GM12878 (cell line): ENCODE measurements around the gene MTF1. TPM values are rescaled to one million over a fixed set of nuclear protein-coding genes. Genes with fewer than 3 reads are reported as not detected.

ENCODE experiments used
- ATAC-seq: fragments of 200-7000 bp; cut with Tn5 transposase; 3 replicates; pipeline ENCODE4 v1.9.1; 2020; ENCODE audit warnings: mild to moderate bottlenecking, moderate library complexity
- BruUV-seq: library from RNA; stranded (reverse); fragments of 400-500 nt; replicated peaks from 2 replicates; lab custom pipeline; 2021; lab: Mats Ljungman, UMichigan
- CTCF ChIA-PET: fragments of 300-600 bp; sonication (Branson Sonifier 250); formaldehyde crosslinking; extraction: SDS; loops from one replicate; lab custom pipeline; 2021; ENCODE audit warnings: inconsistent platforms; lab: Yijun Ruan, JAX
- POLR2A ChIA-PET: fragments of 350-600 bp; formaldehyde crosslinking; extraction: SDS; loops from one replicate; lab custom pipeline; 2021; ENCODE audit warnings: inconsistent platforms; lab: Charles Lee
- RAD21 ChIA-PET: fragments of 300-600 bp; sonication (Branson Sonifier 250); formaldehyde crosslinking; loops from one replicate; lab custom pipeline; 2023; ENCODE audit warnings: antibody characterized with exemption; ENCODE audit not compliant: unreplicated experiment; lab: Charles Lee
- SMC1A ChIA-PET: fragments of 300-600 bp; sonication (Branson Sonifier 250); formaldehyde crosslinking; loops from one replicate; lab custom pipeline; 2023; ENCODE audit not compliant: unreplicated experiment, uncharacterized antibody; lab: Charles Lee
- DNase-seq: peaks from one replicate; pipeline ENCODE4 v3.0.0-alpha.2; 2011; ENCODE audit warnings: low read depth, low spot score
- FAIRE-seq: peaks from 3 replicates; lab custom pipeline; 2011; peaks lifted over from hg19 to GRCh38; lab: Jason Lieb, UNC
- H2AFZ ChIP-seq: 2 replicates; pipeline ENCODE4 v1.6.0; 2011; ENCODE audit warnings: low read depth, low read length, control low read depth; ENCODE audit not compliant: control insufficient read depth
- H3K27ac ChIP-seq: 2 replicates; pipeline ENCODE4 v1.5.1; 2011; ENCODE audit warnings: control low read depth; ENCODE audit not compliant: control insufficient read depth, insufficient read depth
- H3K27me3 ChIP-seq, 2 experiments: replicated peaks in 1 of 2; 2 replicates each; pipeline versions ENCODE4 v1.6.0 to v1.6.1; 2011; ENCODE audit warnings: low read length in 1 of 2; ENCODE audit not compliant: control insufficient read depth in 2 of 2, insufficient read depth in 2 of 2
- H3K36me3 ChIP-seq, 2 experiments: 2 replicates each; pipeline ENCODE4 v1.5.1; 2011; ENCODE audit warnings: low read length in 1 of 2; ENCODE audit not compliant: control insufficient read depth in 2 of 2, insufficient read depth in 2 of 2
- H3K4me1 ChIP-seq: 2 replicates; pipeline ENCODE4 v1.6.1; 2011; ENCODE audit warnings: mild to moderate bottlenecking, low read length, moderate library complexity, mixed read lengths; ENCODE audit not compliant: control insufficient read depth, insufficient read depth
- H3K4me2 ChIP-seq: 2 replicates; pipeline ENCODE4 v1.6.0; 2011; ENCODE audit warnings: control low read depth; ENCODE audit not compliant: control insufficient read depth, insufficient read depth
- H3K4me3 ChIP-seq: fragments of 200-600 bp; sonication (generic); 2 replicates; pipeline ENCODE4 v1.5.1; 2016
- H3K79me2 ChIP-seq: 2 replicates; pipeline ENCODE4 v1.6.0; 2011; ENCODE audit warnings: low read length; ENCODE audit not compliant: control insufficient read depth, insufficient read depth
- H3K9ac ChIP-seq: 2 replicates; pipeline ENCODE4 v1.8.0; 2011; ENCODE audit warnings: low read length, control low read depth, mixed read lengths; ENCODE audit not compliant: control insufficient read depth, insufficient read depth
- H3K9me3 ChIP-seq: replicated peaks from 3 replicates; pipeline ENCODE4 v1.5.1; 2011; ENCODE audit warnings: mild to moderate bottlenecking, low read length; ENCODE audit not compliant: control insufficient read depth, insufficient read depth
- H4K20me1 ChIP-seq: 2 replicates; pipeline ENCODE4 v1.6.0; 2011; ENCODE audit not compliant: control insufficient read depth, insufficient read depth
- ATF7 ChIP-seq: fragments of 450-650 bp; IDR thresholded peaks from 2 replicates; pipeline ENCODE4 v1.6.1; 2016; ENCODE audit warnings: low read depth, mild to moderate bottlenecking
- CREB1 ChIP-seq: IDR thresholded peaks from 2 replicates; pipeline ENCODE4 v1.6.1; 2012; ENCODE audit warnings: low read depth, mild to moderate bottlenecking, inconsistent platforms
- CTCF ChIP-seq, 3 experiments: IDR thresholded peaks in 2 of 3; conservative IDR thresholded peaks in 1 of 3; 2 replicates each; pipeline ENCODE4 v1.5.1; 2011; ENCODE audit warnings: low read depth in 3 of 3, low read length in 3 of 3, mild to moderate bottlenecking in 3 of 3, control low read depth in 2 of 3, moderate library complexity in 2 of 3, inconsistent platforms in 1 of 3, mixed read lengths in 1 of 3; ENCODE audit not compliant: control insufficient read depth in 2 of 3, insufficient read depth in 1 of 3; ENCODE audit errors: extremely low read depth in 1 of 3
- EZH2 ChIP-seq: IDR thresholded peaks from 2 replicates; pipeline ENCODE4 v1.6.1; 2012; ENCODE audit warnings: low read depth, mild to moderate bottlenecking, control low read depth, inconsistent platforms, low read length, borderline replicate concordance; ENCODE audit not compliant: control insufficient read depth
- POU2F2 ChIP-seq: IDR thresholded peaks from 3 replicates; pipeline ENCODE4 v1.6.1; 2011; ENCODE audit warnings: low read depth, mild to moderate bottlenecking, low read length, borderline replicate concordance
- RAD21 ChIP-seq: IDR thresholded peaks from 2 replicates; pipeline ENCODE4 v1.6.1; 2011; ENCODE audit warnings: mild to moderate bottlenecking, low read depth, low read length, moderate library complexity; ENCODE audit not compliant: insufficient read depth
- RUNX3 ChIP-seq: IDR thresholded peaks from 2 replicates; pipeline ENCODE4 v1.6.1; 2012; ENCODE audit warnings: low read length, inconsistent platforms
- SMC3 ChIP-seq: IDR thresholded peaks from 2 replicates; pipeline ENCODE4 v1.6.1; 2011; ENCODE audit warnings: low read length, improper control_type of control experiment, borderline replicate concordance
- TCF3 ChIP-seq: IDR thresholded peaks from 2 replicates; pipeline ENCODE4 v1.6.1; 2012; ENCODE audit warnings: low read depth, mild to moderate bottlenecking, low read length, borderline replicate concordance; ENCODE audit not compliant: insufficient read depth
- YY1 ChIP-seq: IDR thresholded peaks from 2 replicates; pipeline ENCODE4 v1.6.1; 2011; ENCODE audit warnings: low read depth, mild to moderate bottlenecking, low read length
- ZBTB33 ChIP-seq: fragments of 450-650 bp; IDR thresholded peaks from 2 replicates; pipeline ENCODE4 v1.6.1; 2017; ENCODE audit warnings: mild to moderate bottlenecking
- WGBS: methylation state at CpG from one replicate; pipeline ENCODE4 v1.1.6; 2016; ENCODE audit warnings: low lambda C conversion rate; ENCODE audit not compliant: insufficient replicate concordance, insufficient coverage; ENCODE audit errors: missing lambda C conversion rate; 5-methylcytosine and 5-hydroxymethylcytosine counted together
- in situ Hi-C: fragments of 300-500 bp; cut with MboI; formaldehyde crosslinking; loops from 9 replicates; pipeline ENCODE4 v1.14.3; 2018; ENCODE audit warnings: mixed read lengths
- intact Hi-C: fragments of 100-400 bp; cut with micrococcal nuclease; formaldehyde crosslinking; loops from one replicate; pipeline ENCODE4 v1.14.2; 2022; ENCODE audit not compliant: unreplicated experiment
- polyA plus RNA-seq, 11 experiments: library from polyadenylated mRNA; depleted of rRNA in 4 of 11; unstranded in 6 of 11; stranded (reverse) in 5 of 11; fragments of >200 nt; fragmentation: Nextera tagmentation in 4 of 11; fragmentation: Illumina TruSeq in 1 of 11; extraction: Ambion mirVana in 4 of 11; extraction: Trizol in 1 of 11; gene quantifications; 1 replicate in 1 of 11; 2 replicates in 10 of 11; pipeline versions ENCODE4 v1.2.1 to v1.2.3, GENCODE V29; 2011 to 2016; ENCODE audit warnings: inconsistent platforms in 2 of 11, missing spikeins in 2 of 11, low read depth in 1 of 11
- total RNA-seq, 4 experiments: library from RNA; depleted of rRNA in 3 of 4; stranded (reverse); fragments of >200 nt in 3 of 4; fragmentation: Illumina TruSeq in 1 of 4; extraction: Trizol in 1 of 4; gene quantifications; 2 replicates each; pipeline versions ENCODE4 v1.2.1 to v1.2.3, GENCODE V29; 2013 to 2021

The MTF1 gene
- total and polyA plus RNA-seq, 10 of the 15 experiments (the other 5 are each of a cell fraction or from before 2014, with no cell fraction given) = 2.2 to 20.4 (median 6.7) TPM

- 22% methylated on average over 7 of the region's 7 CpGs for WGBS
- Histone ChIP-seq H3K79me2 (peaks cover 25% of the 10 kb centered on the region), H3K4me2 (no peak overlapping the region), H3K4me1 (peaks cover 11% of the 10 kb centered on the region), H3K27me3 (no peaks in the 10 kb centered on the region), H3K36me3 (peaks cover 9 to 11% of the 10 kb centered on the region in 2 experiments; a peak in 3 of 4 replicates), H3K27ac (no peak overlapping the region), H2AFZ (no peak overlapping the region), H3K9me3 (no peaks in the 10 kb centered on the region), H3K9ac (no peak overlapping the region), H3K4me3 (no peak overlapping the region), H4K20me1 (no peaks in the 10 kb centered on the region)
- FAIRE-seq = peak; percentile 93
- TF ChIP-seq TCF3 = no peak
- TF ChIP-seq ZBTB33 = no peak
- peak; percentile 77; the same call in 1 of the 2 replicates for TF ChIP-seq YY1
- TF ChIP-seq RAD21 = peak; percentile 69
- TF ChIP-seq POU2F2 = peak; percentile 64; the same call in 1 of the 3 replicates
- TF ChIP-seq RUNX3 = no peak
- TF ChIP-seq SMC3 = peak; percentile 38; the same call in 1 of the 2 replicates
- TF ChIP-seq CTCF (IDR thresholded peaks at IDR 0.05 in 2 of 3, conservative IDR thresholded peaks at IDR 0.05 in 1 of 3; ENCODE audit: control insufficient read depth in 2 of 3, extremely low read depth in 1 of 3, insufficient read depth in 1 of 3, low read depth in 3 of 3, low read length in 3 of 3) = peak; percentile 84 to 96 (median 94)
- TF ChIP-seq CREB1 = peak; percentile 28; the same call in 1 of the 2 replicates
- no peak for TF ChIP-seq ATF7
- TF ChIP-seq EZH2 = no peak
- DNase-seq = no peak
- ATAC-seq = peak; percentile 64
- POLR2A ChIA-PET = no interaction called here
- CTCF ChIA-PET = interaction anchor here (0.9 to 2.9 kb wide), 3 partner anchors 26 to 49 kb away, joined by 3 to 13 read pairs (median 3); partner anchors contain the start of gene MTF1
- in situ Hi-C loops (no loop called here), intact Hi-C loops (loop anchor here (1.0 kb wide), 1 partner anchor 48 kb away; the partner anchor contains the start of gene MTF1)
- SMC1A ChIA-PET = interaction anchor here (0.7 kb wide), 1 partner anchor 48 kb away, joined by 3 read pairs; the partner anchor contains the start of gene MTF1
- no TSS peak for BruUV-seq
- RAD21 ChIA-PET = no interaction called here
These were observed 48.3 kb downstream of the MTF1 start for GRCh38 chr1:37811027-37811655.
